Activated T-helper 1 cell treated with anti-CD3 and anti-CD28 coated beads, Interleukin-12 subunit alpha, Interleukin-12 subunit beta, Interleukin-2, Interleukin-4 antibody, amounts not matched to agents 30 ng/mL and 10 ng/mL and 1 ng/mL, durations not matched to agents 14 hours and 24 hours and 36 hours (primary cell): ENCODE results near the gene KLHL8. TPM values are rescaled to one million over a fixed set of nuclear protein-coding genes. Genes with fewer than 3 reads are reported as not detected.

Experiments
- total RNA-seq: library from RNA; stranded (reverse); gene quantifications from 2 replicates; pipeline ENCODE4 v1.2.3, GENCODE V29; 2022

Gene KLHL8
- total RNA-seq, 1 donor from 2014 or later = 15.1 TPM

Other genes with a start within 250 kb of the KLHL8 start
- 0.10 TPM in 1 of 2 replicates, not detected in the other for gene HSD17B13, start 102.3 kb upstream of the KLHL8 start, total RNA-seq
- 12.1 and 12.7 TPM in 2 replicates for gene HSD17B11, start 170.6 kb upstream of the KLHL8 start, total RNA-seq
- 13.9 and 14.6 TPM in 2 replicates for gene NUDT9, start 202.0 kb upstream of the KLHL8 start, total RNA-seq